ENCODE results near the gene ZNF175.

Gene ZNF175

DNA sequence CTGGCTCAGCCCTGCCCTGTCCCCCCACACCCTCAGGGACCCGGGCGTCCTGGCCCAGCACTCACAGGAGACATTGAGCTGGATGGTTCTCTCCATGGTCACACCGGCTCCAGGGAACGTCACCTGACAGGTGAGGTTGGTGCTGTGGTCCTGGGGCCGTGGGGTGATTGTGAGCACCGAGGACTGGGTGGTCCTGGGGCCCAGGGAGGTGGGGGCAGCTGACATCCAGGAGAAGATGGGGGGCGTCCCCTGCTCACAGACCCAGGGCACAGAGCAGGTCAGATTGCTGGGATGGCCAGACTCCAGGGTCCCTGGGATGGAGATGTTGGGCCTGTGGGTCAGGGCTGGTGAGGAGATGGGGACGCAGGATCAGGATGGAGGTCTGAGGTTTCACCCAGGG, 40.5 kb upstream of the ZNF175 start:
- CTCF ChIA-PET: no interaction called here
- DNase-seq (ENCODE audit: extremely low spot score): no peak
- TF ChIP-seq ZNF384 (IDR thresholded peaks at IDR 0.05) (no peak), NFRKB (IDR thresholded peaks at IDR 0.05) (no peak), SUZ12 (IDR thresholded peaks at IDR 0.05) (no peak), ELF4 (IDR thresholded peaks at IDR 0.05) (no peak), FOXK2 (IDR thresholded peaks at IDR 0.05) (no peak), TARDBP (IDR thresholded peaks at IDR 0.05) (no peak), LEF1 (IDR thresholded peaks at IDR 0.05; ENCODE audit: borderline replicate concordance) (no peak), ARNT (IDR thresholded peaks at IDR 0.05) (no peak), CTBP1 (IDR thresholded peaks at IDR 0.05; ENCODE audit: borderline replicate concordance) (no peak), SP1 (IDR thresholded peaks at IDR 0.05) (no peak), FOXM1 (IDR thresholded peaks at IDR 0.05; ENCODE audit: borderline replicate concordance) (no peak), HDGF (IDR thresholded peaks at IDR 0.05; ENCODE audit: borderline replicate concordance) (no peak), L3MBTL2 (conservative IDR thresholded peaks at IDR 0.05) (no peak), FOXA1 (IDR thresholded peaks at IDR 0.05) (no peak), BHLHE40 (IDR thresholded peaks at IDR 0.05; ENCODE audit: borderline replicate concordance) (no peak)
- TF ChIP-seq, protein P1, sequence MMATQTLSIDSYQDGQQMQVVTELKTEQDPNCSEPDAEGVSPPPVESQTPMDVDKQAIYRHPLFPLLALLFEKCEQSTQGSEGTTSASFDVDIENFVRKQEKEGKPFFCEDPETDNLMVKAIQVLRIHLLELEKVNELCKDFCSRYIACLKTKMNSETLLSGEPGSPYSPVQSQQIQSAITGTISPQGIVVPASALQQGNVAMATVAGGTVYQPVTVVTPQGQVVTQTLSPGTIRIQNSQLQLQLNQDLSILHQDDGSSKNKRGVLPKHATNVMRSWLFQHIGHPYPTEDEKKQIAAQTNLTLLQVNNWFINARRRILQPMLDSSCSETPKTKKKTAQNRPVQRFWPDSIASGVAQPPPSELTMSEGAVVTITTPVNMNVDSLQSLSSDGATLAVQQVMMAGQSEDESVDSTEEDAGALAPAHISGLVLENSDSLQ (IDR thresholded peaks at IDR 0.05): no peak
- POLR2A ChIA-PET: no interaction called here

DNA sequence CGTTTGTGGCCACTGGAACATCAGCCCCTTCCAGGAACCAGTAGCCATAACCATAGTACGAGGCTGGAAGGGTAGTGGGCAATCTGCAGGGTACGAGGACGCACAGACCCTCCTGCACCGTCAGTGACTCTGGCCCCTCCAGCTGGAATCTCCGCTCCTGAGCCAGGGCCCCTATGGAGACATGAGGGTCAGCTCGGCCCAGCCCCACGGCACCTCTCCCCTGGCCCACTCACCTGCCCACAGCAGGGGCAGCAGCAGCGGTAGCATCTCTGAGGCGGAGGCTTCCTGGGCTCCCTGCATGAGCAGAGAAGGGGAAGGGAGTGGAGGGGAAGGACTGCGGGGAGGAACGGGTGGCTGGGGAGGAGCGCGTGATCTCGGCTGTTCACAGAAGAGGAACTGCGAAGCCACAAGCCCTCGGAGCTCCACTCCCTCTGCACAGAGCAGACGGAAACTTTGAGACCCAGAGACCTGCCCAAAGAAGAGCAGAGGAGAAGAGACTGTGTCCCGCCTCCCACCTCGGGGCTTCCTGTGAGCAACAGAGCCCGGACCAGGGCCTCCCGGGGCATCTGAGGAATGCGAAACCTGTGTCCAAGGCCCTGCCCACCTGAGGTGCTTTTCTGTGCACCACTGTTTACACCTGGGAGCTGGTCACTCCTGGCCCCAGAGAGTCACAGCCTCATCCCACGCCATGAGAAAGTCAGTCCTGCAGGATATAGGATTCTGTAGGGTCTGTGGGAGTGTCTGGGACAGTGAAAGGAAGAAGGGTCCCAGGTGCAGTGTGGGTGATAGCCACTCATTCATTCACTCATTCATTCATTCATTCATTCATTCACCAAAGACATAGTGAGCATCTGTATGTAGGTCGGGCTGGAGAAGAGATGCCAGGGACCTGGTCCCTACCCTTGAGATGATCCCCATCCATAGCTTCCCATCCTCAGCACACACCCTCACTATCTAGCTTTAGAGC, 39.5 kb upstream of the ZNF175 start, which contains the start of gene SIGLEC6:
Gene SIGLEC6, minus strand, starts transcription at position 322 of the 967 bp plus-strand sequence. Its CDS starts 22 bp downstream, at position 300.
- ChIA-PET CTCF (no interaction called here), POLR2A (no interaction called here)
- TF ChIP-seq FOXA1 (IDR thresholded peaks at IDR 0.05) (no peak), L3MBTL2 (conservative IDR thresholded peaks at IDR 0.05) (no peak), SP1 (IDR thresholded peaks at IDR 0.05) (no peak), TARDBP (IDR thresholded peaks at IDR 0.05) (no peak), ZNF384 (IDR thresholded peaks at IDR 0.05) (no peak), FOXM1 (IDR thresholded peaks at IDR 0.05; ENCODE audit: borderline replicate concordance) (no peak), FOXK2 (IDR thresholded peaks at IDR 0.05) (no peak)
- DNase-seq (ENCODE audit: extremely low spot score): no peak

DNA sequence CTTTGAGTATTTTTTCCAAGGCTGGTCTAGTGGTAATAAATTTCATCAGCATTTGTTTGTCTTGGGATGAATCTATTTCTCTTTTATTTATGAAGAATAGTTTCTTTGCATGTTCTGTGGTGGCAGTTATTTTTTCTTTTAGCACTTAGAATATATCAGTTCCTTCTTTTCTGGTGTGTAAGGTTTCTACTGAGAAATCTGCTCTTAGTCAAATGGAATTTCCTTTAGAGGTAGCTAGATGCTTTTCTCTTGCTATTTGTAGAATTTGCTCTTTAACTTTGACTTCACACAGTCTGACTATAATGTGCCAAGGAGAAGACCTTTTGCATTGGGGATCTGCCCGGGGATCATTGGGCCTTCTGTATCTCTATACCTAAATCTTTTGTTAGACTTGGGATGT, 35.5 kb upstream of the ZNF175 start:
- no peak for DNase-seq (ENCODE audit: extremely low spot score)
- ChIA-PET POLR2A (no interaction called here), CTCF (no interaction called here)
- no peak for TF ChIP-seq ELF4 (IDR thresholded peaks at IDR 0.05)
- TF ChIP-seq FOXK2 (IDR thresholded peaks at IDR 0.05): no peak
- TF ChIP-seq NFRKB (IDR thresholded peaks at IDR 0.05): no peak
- TF ChIP-seq LEF1 (IDR thresholded peaks at IDR 0.05; ENCODE audit: borderline replicate concordance): no peak
- no peak for TF ChIP-seq ZNF384 (IDR thresholded peaks at IDR 0.05)
- TF ChIP-seq ARNT (IDR thresholded peaks at IDR 0.05): no peak
- no peak for TF ChIP-seq L3MBTL2 (conservative IDR thresholded peaks at IDR 0.05)
- TF ChIP-seq, protein P1 (IDR thresholded peaks at IDR 0.05): no peak
- no peak for TF ChIP-seq HDGF (IDR thresholded peaks at IDR 0.05; ENCODE audit: borderline replicate concordance)
- TF ChIP-seq BHLHE40 (IDR thresholded peaks at IDR 0.05; ENCODE audit: borderline replicate concordance): no peak
- no peak for TF ChIP-seq SUZ12 (IDR thresholded peaks at IDR 0.05)
- TF ChIP-seq FOXM1 (IDR thresholded peaks at IDR 0.05; ENCODE audit: borderline replicate concordance): no peak
- no peak for TF ChIP-seq CTBP1 (IDR thresholded peaks at IDR 0.05; ENCODE audit: borderline replicate concordance)
- no peak for TF ChIP-seq TARDBP (IDR thresholded peaks at IDR 0.05)
- TF ChIP-seq SP1 (IDR thresholded peaks at IDR 0.05): no peak
- TF ChIP-seq FOXA1 (IDR thresholded peaks at IDR 0.05): no peak

DNA sequence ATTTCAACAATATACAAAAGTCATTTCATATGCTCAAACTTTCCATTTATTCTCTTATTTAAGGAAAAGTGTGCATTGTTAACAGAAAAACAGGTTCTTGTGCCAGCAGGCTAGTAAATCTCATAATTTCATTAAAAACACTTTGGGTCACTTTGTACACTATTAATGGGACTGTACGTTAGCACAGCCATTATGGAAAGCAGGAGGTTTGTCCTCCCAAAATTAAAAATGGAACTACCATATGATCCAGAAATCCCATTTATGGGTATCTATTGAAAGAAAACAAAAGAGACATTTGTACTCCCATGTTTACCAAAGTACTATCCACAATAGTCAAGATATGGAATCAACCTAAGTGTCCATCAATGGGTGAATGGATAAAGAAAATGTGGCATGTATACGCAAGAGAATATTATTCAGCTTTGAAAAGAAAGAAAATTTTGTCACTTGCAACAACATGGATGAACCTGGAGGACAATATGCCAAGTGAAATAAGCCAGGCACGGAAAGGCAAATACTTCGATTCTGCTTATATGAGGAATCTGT, 31.2 kb upstream of the ZNF175 start:
- ChIA-PET POLR2A (no interaction called here), CTCF (no interaction called here)
- no peak for TF ChIP-seq FOXK2 (IDR thresholded peaks at IDR 0.05)
- TF ChIP-seq, protein P1 (IDR thresholded peaks at IDR 0.05): no peak
- TF ChIP-seq SP1 (IDR thresholded peaks at IDR 0.05): no peak
- no peak for TF ChIP-seq ELF4 (IDR thresholded peaks at IDR 0.05)
- TF ChIP-seq LEF1 (IDR thresholded peaks at IDR 0.05; ENCODE audit: borderline replicate concordance): no peak
- TF ChIP-seq HDGF (IDR thresholded peaks at IDR 0.05; ENCODE audit: borderline replicate concordance): no peak
- TF ChIP-seq FOXA1 (IDR thresholded peaks at IDR 0.05): no peak
- TF ChIP-seq NFRKB (IDR thresholded peaks at IDR 0.05): no peak
- TF ChIP-seq FOXM1 (IDR thresholded peaks at IDR 0.05; ENCODE audit: borderline replicate concordance): no peak
- TF ChIP-seq ARNT (IDR thresholded peaks at IDR 0.05): no peak
- TF ChIP-seq L3MBTL2 (conservative IDR thresholded peaks at IDR 0.05): no peak
- TF ChIP-seq TARDBP (IDR thresholded peaks at IDR 0.05): no peak
- no peak for TF ChIP-seq ZNF384 (IDR thresholded peaks at IDR 0.05)
- TF ChIP-seq SUZ12 (IDR thresholded peaks at IDR 0.05): no peak
- TF ChIP-seq BHLHE40 (IDR thresholded peaks at IDR 0.05; ENCODE audit: borderline replicate concordance): no peak
- no peak for DNase-seq (ENCODE audit: extremely low spot score)

DNA sequence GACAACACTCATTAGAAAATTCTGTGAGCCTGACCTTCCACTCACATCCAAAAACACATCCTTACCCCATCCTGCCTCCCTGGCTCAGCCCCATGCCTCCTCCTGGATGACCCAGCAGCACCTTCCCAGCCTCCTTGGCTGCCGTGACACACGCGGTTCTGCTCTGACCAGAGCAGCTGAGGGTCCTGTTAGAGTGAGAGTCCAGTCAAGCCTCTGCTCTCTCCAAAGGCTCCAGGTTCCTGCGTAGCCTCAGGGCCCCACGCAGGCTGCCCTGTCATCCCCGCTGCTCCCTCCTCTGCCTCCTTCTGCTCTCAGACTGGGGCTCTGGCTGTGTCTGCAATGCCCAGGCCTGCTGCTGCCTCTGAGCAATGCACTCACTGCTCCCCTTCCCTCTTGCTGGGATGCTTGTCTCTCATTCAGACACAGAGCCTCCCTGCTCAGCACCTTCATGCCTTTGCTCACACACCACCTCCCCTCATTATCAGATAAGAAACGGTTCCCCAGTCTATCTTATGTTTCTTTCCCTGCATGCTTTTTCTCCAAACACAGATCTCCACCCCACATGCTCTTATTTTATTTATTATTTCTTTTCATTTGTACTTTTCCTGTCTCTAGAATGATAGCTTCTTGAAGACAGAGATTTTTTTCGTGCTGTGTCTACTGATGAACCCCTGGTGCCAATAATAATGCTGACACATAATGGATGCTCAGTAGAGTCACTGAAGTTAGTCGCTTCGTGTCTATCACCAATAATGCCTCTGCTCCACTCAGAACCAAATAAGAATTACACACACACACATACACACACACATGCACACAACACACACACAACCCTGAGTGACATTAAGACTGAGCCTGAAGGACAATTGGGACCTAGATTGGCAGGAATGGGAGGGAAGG, 29.4 kb upstream of the ZNF175 start:
- ChIA-PET POLR2A (no interaction called here), CTCF (no interaction called here)
- no peak for TF ChIP-seq ELF4 (IDR thresholded peaks at IDR 0.05)
- no peak for TF ChIP-seq NFRKB (IDR thresholded peaks at IDR 0.05)
- no peak for TF ChIP-seq BHLHE40 (IDR thresholded peaks at IDR 0.05; ENCODE audit: borderline replicate concordance)
- TF ChIP-seq TARDBP (IDR thresholded peaks at IDR 0.05): no peak
- TF ChIP-seq ZNF384 (IDR thresholded peaks at IDR 0.05): no peak
- TF ChIP-seq LEF1 (IDR thresholded peaks at IDR 0.05; ENCODE audit: borderline replicate concordance): no peak
- no peak for TF ChIP-seq FOXK2 (IDR thresholded peaks at IDR 0.05)
- no peak for TF ChIP-seq FOXA1 (IDR thresholded peaks at IDR 0.05)
- TF ChIP-seq L3MBTL2 (conservative IDR thresholded peaks at IDR 0.05): no peak
- TF ChIP-seq CTBP1 (IDR thresholded peaks at IDR 0.05; ENCODE audit: borderline replicate concordance): no peak
- no peak for TF ChIP-seq FOXM1 (IDR thresholded peaks at IDR 0.05; ENCODE audit: borderline replicate concordance)
- no peak for TF ChIP-seq ARNT (IDR thresholded peaks at IDR 0.05)

More for the DNA sequence above, 29.4 kb upstream of the ZNF175 start:
- no peak for DNase-seq (ENCODE audit: extremely low spot score)
